Measurements from ENCODE around the gene NAPA. TPM values are rescaled to one million over a fixed set of nuclear protein-coding genes. Genes with fewer than 3 reads are reported as not detected.

Gene NAPA
- total and polyA plus RNA-seq, 2 of the 13 experiments (the other 11 are each of a cell fraction or from before 2014, with no cell fraction given) = 32.6 to 65.9 TPM

DNA sequence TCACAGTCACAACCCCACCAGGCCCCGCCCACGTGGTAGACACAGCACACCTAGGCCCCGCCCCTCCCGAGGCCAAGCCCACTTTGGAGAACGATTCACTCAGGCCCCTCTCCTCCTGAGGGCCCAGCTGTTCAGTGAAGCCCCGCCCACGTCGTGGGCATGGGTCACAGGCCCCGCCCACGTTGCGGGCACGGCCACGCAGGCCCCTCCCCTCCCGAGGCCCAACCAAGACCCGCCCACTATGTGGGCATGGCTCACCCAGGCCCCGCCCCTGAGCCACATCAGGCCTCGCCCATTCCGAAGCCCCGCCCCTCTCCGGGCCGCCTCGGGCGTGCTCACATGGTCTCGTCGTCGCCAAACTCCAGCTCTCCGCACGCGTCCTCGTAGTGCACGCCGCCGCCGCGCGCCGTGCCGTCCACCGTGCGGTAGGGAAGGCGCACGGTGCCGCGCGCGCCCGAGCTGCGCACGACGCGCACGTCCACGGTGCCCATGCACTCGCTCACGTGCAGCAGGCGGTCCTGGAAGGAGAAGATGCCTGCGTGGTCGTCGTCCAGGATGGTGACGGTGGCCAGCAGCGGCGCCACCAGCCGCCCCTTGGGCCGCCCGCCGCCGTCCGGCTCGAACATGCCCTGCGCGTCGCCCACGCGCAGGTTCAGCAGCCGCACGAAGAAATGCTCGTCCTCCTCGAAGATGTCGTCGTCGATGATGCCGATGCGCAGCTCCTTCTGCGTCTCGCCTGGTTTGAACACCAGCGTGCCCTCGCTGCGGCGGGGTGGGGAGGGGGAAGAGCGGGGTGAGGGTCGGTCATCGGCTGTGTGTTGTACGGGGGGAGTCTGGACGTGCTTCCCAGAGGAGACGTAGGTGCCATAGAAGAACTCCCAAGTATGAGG lies 67.1 kb downstream of the NAPA start (continued):
- TF ChIP-seq ZNF687 (CRISPR knock-in tag; IDR thresholded peaks at IDR 0.05) (peak; percentile 18; the same call in 1 of the 2 replicates), ZNF205 (CRISPR knock-in tag; IDR thresholded peaks at IDR 0.05) (no peak)

DNA sequence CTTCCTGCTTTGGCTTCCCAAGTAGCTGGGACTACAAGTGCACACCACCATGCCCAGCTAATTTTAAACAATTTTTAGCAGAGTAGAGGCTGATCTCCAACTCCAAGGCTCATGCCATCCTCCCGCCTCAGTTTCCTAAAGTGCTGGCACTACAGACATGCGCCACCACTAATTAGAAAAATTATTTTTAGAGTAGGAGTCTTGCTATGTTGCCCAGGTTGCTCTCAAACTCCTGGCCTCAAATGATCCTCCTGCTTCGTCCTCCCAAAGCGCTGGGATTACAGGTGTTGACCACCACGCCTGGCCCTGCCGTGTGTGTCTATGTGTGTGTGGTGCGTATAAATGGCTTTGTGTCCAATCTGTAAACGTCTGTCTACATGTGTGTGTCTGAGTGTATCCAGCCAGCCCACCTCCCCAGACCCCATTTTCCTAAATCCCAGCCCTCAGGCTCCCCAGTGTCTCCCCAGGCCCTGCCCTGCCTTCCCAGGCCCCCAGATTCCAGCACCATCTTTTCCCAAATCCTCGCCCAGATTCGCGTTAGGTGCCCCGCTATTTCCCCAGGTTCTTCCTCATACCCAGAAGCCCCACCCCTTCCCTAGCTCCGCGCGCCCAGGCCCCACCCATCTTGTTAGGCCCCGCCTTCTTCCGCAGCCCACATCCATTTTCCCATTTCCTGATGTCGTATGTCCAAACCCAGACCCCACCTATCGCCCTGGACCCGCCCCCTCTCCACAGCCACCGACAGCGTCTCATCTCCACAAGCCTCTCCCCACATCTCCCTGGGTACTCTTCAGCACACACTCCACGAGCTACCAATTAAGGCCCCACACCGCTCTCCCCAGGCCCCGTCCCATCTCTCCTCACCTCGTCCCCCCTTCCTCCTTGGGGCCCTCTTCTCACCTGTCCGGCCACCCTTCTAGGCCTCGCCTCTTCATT lies 68.1 kb downstream of the NAPA start:
- ChIA-PET POLR2A (interaction anchor here (0.9 to 1.2 kb wide), 2 partner anchors 10 to 74 kb away, joined by 3 to 4 read pairs; no protein-coding TSS in a partner anchor), CTCF (ENCODE audit: low intra/inter-chr PET ratio, low total read pairs) (no interaction called here)
- no peak overlapping the region for H3K27ac ChIP-seq (ENCODE audit: extremely low read length, insufficient read depth, low read length)
- no peak for FAIRE-seq
- H3K4me1 ChIP-seq (ENCODE audit: insufficient read depth, low read length) = peaks cover 18% of the 10 kb centered on the region; the same call in 1 of the 2 replicates
- in situ Hi-C loops (cut with HindIII; ENCODE audit: extremely low pct_ligation_motif_present, low pct_unique_long_range_greater_than_20kb) (no loop called here), intact Hi-C loops (cut with micrococcal nuclease; ENCODE audit: unreplicated experiment) (no loop called here)
- ATAC-seq = peak; percentile 63
- WGBS (ENCODE audit: low lambda C conversion rate) = 21% methylated on average over 28 of the region's 28 CpGs
- peaks cover 0 to 32% of the 10 kb centered on the region in 2 experiments for H3K27me3 ChIP-seq (ENCODE audit: control insufficient read depth in 1 of 2, insufficient read depth in 2 of 2, low read length in 2 of 2)
- H3K4me3 ChIP-seq (replicated peaks in 1 of 3; ENCODE audit: insufficient read depth in 1 of 3, low read depth in 2 of 3, low read length in 3 of 3) = peak overlapping the region in 2 of 3 experiments; percentile 19 to 57; a peak in 3 of 6 replicates
- peak overlapping the region; percentile 63 for H3K4me2 ChIP-seq (ENCODE audit: low read depth, low read length)
- no peaks in the 10 kb centered on the region for H3K9me3 ChIP-seq (ENCODE audit: low read length)
- H3K36me3 ChIP-seq (replicated peaks in 1 of 2; ENCODE audit: control insufficient read depth in 1 of 2, insufficient read depth in 2 of 2, low read length in 2 of 2) = no peaks in the 10 kb centered on the region
- no peak overlapping the region for H2AFZ ChIP-seq (ENCODE audit: low read length)
- H3K9ac ChIP-seq (ENCODE audit: insufficient read depth, low read depth, low read length) = no peak overlapping the region
- BruUV-seq (replicated peaks) = no TSS peak
- no peak for DNase-seq (ENCODE audit: low spot score)
- H4K20me1 ChIP-seq (ENCODE audit: insufficient read depth, low read length) = no peaks in the 10 kb centered on the region
- H3K79me2 ChIP-seq (ENCODE audit: insufficient read depth, low read length) = no peaks in the 10 kb centered on the region
- TF ChIP-seq ZZZ3 (CRISPR knock-in tag; IDR thresholded peaks at IDR 0.05; ENCODE audit: borderline replicate concordance) = no peak
- TF ChIP-seq ELF1 (CRISPR knock-in tag; IDR thresholded peaks at IDR 0.05) = 0 out of 2 replicates have a peak, but pooled peaks have one; percentile 17
- TF ChIP-seq SP4 (CRISPR knock-in tag; IDR thresholded peaks at IDR 0.05) = peak; percentile 39; the same call in 1 of the 2 replicates
- TF ChIP-seq, protein P1, sequence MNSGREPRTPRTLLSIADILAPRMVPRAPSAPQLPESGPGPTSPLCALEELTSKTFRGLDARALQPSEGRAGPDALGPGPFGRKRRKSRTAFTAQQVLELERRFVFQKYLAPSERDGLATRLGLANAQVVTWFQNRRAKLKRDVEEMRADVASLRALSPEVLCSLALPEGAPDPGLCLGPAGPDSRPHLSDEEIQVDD (CRISPR knock-in tag; IDR thresholded peaks at IDR 0.05; ENCODE audit: borderline replicate concordance) = no peak
- TF ChIP-seq REST (IDR thresholded peaks at IDR 0.05; ENCODE audit: borderline replicate concordance in 1 of 2, low read depth in 1 of 2, low read length in 2 of 2) = no peak
- TF ChIP-seq KDM5B (CRISPR knock-in tag; IDR thresholded peaks at IDR 0.05; ENCODE audit: borderline replicate concordance) = no peak
- TF ChIP-seq RFX3 (CRISPR knock-in tag; IDR thresholded peaks at IDR 0.05) = no peak
- TF ChIP-seq ZBTB7A (CRISPR knock-in tag; IDR thresholded peaks at IDR 0.05) = no peak
- peak; percentile 65 for TF ChIP-seq ZNF121 (CRISPR knock-in tag; IDR thresholded peaks at IDR 0.05)
